Brain pericyte (primary cell): ENCODE measurements around the gene CEACAM7.

Experiments
- DNase-seq: peaks from one replicate; pipeline ENCODE4 v3.0.0-alpha.2; 2012; ENCODE audit warnings: low read depth, low spot score

CEACAM7 gene

GRCh38 chr19:41700381-41701195 lies 12.5 kb upstream of the CEACAM7 start:
- no peak for DNase-seq

DNA sequence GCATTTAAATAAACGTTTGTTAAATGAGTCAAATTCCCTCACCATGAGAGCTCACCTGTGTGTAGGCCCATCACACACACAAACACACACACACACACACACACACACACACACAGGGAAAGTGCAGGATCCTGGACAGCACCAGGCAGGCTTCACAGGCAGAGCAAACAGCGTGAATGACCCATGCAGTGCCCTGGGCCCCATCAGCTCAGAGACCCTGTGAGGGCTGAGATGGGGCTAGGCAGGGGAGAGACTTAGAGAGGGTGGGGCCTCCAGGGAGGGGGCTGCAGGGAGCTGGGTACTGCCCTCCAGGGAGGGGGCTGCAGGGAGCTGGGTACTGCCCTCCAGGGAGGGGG lies 11.9 kb upstream of the CEACAM7 start:
- no peak for DNase-seq

GRCh38 chr19:41699231-41699967 lies 11.3 kb upstream of the CEACAM7 start:
- no peak for DNase-seq

DNA sequence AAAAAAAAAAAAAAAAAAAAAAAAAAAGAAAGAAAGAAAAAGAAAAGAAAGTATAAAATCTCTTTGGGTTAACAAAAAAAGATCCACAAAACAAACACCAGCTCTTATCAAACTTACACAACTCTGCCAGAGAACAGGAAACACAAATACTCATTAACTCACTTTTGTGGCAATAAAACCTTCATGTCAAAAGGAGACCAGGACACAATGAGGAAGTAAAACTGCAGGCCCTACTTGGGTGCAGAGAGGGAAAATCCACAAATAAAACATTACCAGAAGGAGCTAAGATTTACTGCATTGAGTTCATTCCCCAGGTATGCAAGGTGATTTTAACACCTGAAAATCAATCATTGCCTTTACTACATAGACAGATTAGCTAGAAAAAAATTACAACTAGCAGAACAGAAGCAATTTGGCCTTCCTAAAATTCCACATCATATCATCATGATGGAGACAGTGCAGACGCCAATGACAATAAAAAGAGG lies 10.7 kb upstream of the CEACAM7 start:
- DNase-seq: no peak

DNA sequence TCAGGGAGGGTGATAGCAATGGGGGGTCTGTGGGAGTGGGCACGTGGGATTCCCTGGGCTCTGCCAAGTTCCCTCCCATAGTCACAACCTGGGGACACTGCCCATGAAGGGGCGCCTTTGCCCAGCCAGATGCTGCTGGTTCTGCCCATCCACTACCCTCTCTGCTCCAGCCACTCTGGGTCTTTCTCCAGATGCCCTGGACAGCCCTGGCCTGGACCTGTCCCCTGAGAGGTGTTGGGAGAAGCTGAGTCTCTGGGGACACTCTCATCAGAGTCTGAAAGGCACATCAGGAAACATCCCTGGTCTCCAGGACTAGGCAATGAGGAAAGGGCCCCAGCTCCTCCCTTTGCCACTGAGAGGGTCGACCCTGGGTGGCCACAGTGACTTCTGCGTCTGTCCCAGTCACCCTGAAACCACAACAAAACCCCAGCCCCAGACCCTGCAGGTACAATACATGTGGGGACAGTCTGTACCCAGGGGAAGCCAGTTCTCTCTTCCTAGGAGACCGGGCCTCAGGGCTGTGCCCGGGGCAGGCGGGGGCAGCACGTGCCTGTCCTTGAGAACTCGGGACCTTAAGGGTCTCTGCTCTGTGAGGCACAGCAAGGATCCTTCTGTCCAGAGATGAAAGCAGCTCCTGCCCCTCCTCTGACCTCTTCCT lies 9.3 kb upstream of the CEACAM7 start:
- no peak for DNase-seq

- no peak for DNase-seq
These were observed 8.5 kb upstream of the CEACAM7 start for GRCh38 chr19:41696402-41697197.

- no peak for DNase-seq
These were observed 7.7 kb upstream of the CEACAM7 start for GRCh38 chr19:41695745-41696144.

DNA sequence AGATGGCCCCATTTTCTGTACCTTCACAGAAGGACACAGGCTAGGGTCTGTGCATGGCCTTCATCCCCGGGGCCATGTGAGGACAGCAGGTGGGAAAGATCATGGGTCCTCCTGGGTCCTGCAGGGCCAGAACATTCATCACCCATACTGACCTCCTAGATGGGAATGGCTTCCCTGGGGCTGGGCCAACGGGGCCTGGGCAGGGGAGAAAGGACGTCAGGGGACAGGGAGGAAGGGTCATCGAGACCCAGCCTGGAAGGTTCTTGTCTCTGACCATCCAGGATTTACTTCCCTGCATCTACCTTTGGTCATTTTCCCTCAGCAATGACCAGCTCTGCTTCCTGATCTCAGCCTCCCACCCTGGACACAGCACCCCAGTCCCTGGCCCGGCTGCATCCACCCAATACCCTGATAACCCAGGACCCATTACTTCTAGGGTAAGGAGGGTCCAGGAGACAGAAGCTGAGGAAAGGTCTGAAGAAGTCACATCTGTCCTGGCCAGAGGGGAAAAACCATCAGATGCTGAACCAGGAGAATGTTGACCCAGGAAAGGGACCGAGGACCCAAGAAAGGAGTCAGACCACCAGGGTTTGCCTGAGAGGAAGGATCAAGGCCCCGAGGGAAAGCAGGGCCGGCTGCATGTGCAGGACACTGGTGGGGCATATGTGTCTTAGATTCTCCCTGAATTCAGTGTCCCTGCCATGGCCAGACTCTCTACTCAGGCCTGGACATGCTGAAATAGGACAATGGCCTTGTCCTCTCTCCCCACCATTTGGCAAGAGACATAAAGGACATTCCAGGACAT lies 7.0 kb upstream of the CEACAM7 start:
- no peak for DNase-seq

DNA sequence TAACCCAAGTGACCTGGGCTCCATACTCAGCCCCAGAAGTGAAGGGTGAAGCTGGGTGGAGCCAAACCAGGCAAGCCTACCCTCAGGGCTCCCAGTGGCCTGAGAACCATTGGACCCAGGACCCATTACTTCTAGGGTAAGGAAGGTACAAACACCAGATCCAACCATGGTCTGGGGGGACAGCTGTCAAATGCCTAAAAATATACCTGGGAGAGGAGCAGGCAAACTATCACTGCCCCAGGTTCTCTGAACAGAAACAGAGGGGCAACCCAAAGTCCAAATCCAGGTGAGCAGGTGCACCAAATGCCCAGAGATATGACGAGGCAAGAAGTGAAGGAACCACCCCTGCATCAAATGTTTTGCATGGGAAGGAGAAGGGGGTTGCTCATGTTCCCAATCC lies 6.1 kb upstream of the CEACAM7 start:
- DNase-seq: no peak

GRCh38 chr19:41691268-41691970 lies 3.3 kb upstream of the CEACAM7 start:
- DNase-seq: no peak

GRCh38 chr19:41690801-41691065 lies 2.7 kb upstream of the CEACAM7 start:
- DNase-seq: no peak

DNA sequence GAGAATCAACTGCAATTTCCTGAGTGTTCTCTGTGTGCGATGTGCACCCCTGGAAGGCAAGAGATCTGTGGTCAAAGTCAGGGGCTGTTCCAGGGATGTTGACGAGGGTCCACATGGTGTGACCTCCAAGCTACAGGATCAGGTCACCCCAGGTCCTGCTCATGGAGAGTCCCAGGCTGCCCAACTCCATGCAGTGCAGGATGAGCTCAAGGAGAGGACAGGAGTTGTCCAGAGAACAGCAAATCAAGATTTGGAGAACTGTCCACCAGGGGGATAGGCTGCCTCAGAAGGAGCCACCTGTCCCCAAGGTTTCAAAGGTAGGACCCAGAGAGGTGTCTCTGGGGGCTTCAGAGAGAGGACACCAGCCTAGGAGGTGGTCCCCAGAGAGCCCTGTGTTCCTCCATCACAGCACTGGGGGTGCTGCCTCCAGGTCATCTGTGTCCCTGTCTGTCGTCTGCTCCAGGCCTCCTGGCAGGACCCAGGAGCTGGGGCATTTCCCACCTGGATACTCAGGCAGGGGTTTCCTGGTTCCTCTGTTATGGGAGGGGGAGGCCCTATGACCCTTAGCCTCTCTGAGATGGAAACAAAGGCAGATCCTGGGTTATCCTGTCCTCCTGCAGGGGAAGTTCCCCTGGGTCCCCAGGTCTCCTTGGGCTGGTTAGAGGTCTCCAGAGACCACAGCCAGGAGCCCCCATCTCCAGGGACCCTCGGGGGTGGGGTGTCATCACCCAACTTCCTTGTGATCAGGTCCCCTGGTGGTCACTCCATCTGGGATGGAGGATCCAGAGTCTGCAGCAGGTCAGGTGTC lies 2.1 kb upstream of the CEACAM7 start:
- no peak for DNase-seq

GRCh38 chr19:41688687-41689086 lies 617 bp upstream of the CEACAM7 start:
- no peak for DNase-seq

DNA sequence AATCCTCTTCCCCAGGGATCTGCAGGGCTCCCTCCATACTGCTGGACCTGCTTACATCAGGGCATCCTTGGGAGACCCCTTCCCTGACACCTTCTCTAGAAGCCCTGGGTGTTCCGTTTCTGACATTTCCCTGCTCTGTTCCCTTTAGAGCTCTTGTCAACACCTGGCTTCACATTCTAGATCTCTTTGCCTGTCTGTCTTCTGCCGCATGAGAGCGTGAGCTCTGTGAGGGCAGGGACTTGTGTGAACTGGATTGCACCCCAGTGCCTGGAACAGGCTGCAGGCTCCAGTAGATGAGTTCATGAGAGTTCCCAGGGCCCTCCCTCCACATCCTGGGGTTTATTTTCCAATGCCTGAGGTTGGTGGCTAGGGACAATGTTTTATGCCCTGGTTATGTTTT lies 651 bp downstream of the CEACAM7 start:
- DNase-seq: no peak

GRCh38 chr19:41682437-41682836 lies 5.6 kb downstream of the CEACAM7 start:
- no peak for DNase-seq

- no peak for DNase-seq
These were observed 16.6 kb downstream of the CEACAM7 start for GRCh38 chr19:41671486-41671885.

- DNase-seq: no peak
These were observed 17.3 kb downstream of the CEACAM7 start for GRCh38 chr19:41670755-41671154.

GRCh38 chr19:41668315-41668714 lies 19.8 kb downstream of the CEACAM7 start:
- DNase-seq: no peak

DNA sequence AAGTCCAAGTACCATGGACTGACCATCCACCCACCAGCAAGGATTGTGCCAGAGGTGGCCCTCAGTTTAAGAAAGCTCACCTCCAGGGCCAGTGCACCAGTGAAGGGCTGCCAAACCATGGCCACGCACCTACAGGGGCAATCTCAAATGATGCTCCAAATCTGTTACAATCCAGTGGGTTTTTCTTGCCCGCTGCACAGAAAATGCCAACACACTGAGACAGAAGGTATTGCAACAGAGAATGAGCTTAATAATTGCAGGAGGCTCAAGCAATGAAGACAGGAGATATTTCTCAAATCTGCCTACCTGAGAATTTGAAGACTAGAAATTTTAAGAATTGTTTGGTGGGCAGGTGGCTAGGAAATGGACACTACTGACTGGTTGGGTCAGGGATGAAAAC lies 22.0 kb downstream of the CEACAM7 start:
- DNase-seq: no peak

DNA sequence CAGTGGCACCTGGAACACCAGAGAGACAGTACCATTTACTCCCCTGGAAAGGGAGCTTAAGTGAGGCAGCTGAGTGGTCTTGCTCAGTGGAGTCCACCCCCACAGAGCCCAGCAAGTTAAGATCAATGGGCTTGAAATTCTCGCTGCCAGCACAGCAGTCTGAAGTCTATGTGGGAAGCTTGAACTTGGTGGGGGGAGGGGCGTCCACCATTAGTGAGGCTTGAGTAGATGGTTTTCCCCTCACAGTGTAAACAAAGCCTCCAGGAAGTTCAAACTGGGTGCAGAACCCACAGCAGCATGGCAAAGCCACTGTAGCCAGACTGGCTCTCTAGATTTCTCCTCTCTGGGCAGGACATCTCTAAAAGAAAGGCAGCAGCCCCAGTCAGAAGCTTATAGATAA lies 30.9 kb downstream of the CEACAM7 start:
- no peak for DNase-seq
